Osteocyte (in vitro differentiated cells): Measurements from ENCODE around the gene CPLX1. TPM values are rescaled to one million over a fixed set of nuclear protein-coding genes. Genes with fewer than 3 reads are reported as not detected.
A peak's percentile ranks its signal among the peaks of the same experiment; 100 is the strongest.

ENCODE experiments used
- DNase-seq: peaks from one replicate; pipeline ENCODE4 v3.0.0; 2021; ENCODE audit warnings: mixed read lengths; ENCODE audit not compliant: unreplicated experiment; ENCODE audit errors: extremely low spot score
- H3K27ac Mint-ChIP-seq: one replicate; pipeline ENCODE4 v1.8.0; 2021; ENCODE audit warnings: mild to moderate bottlenecking, mixed read lengths; ENCODE audit not compliant: unreplicated experiment
- H3K27me3 Mint-ChIP-seq: one replicate; pipeline ENCODE4 v1.8.0; 2021; ENCODE audit warnings: mixed read lengths; ENCODE audit not compliant: unreplicated experiment
- H3K36me3 Mint-ChIP-seq: one replicate; pipeline ENCODE4 v1.8.0; 2021; ENCODE audit warnings: mixed read lengths; ENCODE audit not compliant: unreplicated experiment
- H3K4me1 Mint-ChIP-seq: one replicate; pipeline ENCODE4 v1.8.0; 2021; ENCODE audit warnings: mixed read lengths; ENCODE audit not compliant: unreplicated experiment
- H3K4me3 Mint-ChIP-seq: one replicate; pipeline ENCODE4 v1.8.0; 2021; ENCODE audit warnings: mild to moderate bottlenecking, moderate library complexity, mixed read lengths; ENCODE audit not compliant: unreplicated experiment
- H3K9me3 Mint-ChIP-seq: one replicate; pipeline ENCODE4 v1.8.0; 2021; ENCODE audit warnings: mixed read lengths; ENCODE audit not compliant: unreplicated experiment
- long read RNA-seq: library from polyadenylated mRNA; unstranded; transcript quantifications from one replicate; pipeline ENCODE4 v2.0.0, GENCODE V29; 2021
- total RNA-seq: library from RNA; stranded (reverse); gene quantifications from 2 replicates; pipeline ENCODE4 v1.2.1, GENCODE V29; 2021
- TF ChIP-seq, protein P1 (sequence below): fragments of 200-600 bp; sonication (generic); IDR thresholded peaks from 2 replicates; pipeline ENCODE4 v1.5.0; 2021; ENCODE audit warnings: antibody characterized with exemption, mild to moderate bottlenecking, moderate library complexity

CPLX1 gene
- total RNA-seq, result not detected in 2 replicates
- long read RNA-seq, result 0 reads

DNA sequence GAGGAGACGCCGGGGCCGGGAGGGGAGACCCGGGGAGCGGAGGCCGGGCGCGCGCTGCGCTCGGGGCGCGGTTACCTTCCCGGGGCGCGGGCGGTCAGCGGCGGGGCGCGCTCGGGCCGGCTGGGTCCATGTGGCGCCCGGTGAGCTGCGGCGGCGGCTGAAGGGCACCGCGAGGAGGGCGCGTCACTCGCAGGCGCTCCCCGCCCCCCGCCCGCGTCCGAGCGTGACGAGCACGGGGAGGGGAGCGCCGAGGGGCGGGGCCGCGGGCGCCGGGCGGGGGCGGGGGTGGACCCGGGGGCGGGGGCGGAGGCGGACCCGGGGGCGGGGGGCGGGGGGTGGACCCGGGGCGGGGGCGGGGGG lies at the start of gene CPLX1:
Gene CPLX1 (minus strand): TSS at position 159 of the 360 bp plus-strand sequence. CDS start 1,607 bp downstream, outside the sequence.
- H3K9me3 Mint-ChIP-seq, result no peaks in the 10 kb centered on the region
- no peak within 1 kb of the TSS for H3K27ac Mint-ChIP-seq
- H3K36me3 Mint-ChIP-seq, result peaks cover 2% of the 10 kb centered on the region
- peaks cover 34% of the 10 kb centered on the region for H3K27me3 Mint-ChIP-seq
- peaks cover 2% of the 10 kb centered on the region for H3K4me1 Mint-ChIP-seq
- no peak for DNase-seq
- H3K4me3 Mint-ChIP-seq, result peak within 1 kb of the TSS; percentile 29
- TF ChIP-seq, protein P1, sequence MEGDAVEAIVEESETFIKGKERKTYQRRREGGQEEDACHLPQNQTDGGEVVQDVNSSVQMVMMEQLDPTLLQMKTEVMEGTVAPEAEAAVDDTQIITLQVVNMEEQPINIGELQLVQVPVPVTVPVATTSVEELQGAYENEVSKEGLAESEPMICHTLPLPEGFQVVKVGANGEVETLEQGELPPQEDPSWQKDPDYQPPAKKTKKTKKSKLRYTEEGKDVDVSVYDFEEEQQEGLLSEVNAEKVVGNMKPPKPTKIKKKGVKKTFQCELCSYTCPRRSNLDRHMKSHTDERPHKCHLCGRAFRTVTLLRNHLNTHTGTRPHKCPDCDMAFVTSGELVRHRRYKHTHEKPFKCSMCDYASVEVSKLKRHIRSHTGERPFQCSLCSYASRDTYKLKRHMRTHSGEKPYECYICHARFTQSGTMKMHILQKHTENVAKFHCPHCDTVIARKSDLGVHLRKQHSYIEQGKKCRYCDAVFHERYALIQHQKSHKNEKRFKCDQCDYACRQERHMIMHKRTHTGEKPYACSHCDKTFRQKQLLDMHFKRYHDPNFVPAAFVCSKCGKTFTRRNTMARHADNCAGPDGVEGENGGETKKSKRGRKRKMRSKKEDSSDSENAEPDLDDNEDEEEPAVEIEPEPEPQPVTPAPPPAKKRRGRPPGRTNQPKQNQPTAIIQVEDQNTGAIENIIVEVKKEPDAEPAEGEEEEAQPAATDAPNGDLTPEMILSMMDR, result no peak

DNA sequence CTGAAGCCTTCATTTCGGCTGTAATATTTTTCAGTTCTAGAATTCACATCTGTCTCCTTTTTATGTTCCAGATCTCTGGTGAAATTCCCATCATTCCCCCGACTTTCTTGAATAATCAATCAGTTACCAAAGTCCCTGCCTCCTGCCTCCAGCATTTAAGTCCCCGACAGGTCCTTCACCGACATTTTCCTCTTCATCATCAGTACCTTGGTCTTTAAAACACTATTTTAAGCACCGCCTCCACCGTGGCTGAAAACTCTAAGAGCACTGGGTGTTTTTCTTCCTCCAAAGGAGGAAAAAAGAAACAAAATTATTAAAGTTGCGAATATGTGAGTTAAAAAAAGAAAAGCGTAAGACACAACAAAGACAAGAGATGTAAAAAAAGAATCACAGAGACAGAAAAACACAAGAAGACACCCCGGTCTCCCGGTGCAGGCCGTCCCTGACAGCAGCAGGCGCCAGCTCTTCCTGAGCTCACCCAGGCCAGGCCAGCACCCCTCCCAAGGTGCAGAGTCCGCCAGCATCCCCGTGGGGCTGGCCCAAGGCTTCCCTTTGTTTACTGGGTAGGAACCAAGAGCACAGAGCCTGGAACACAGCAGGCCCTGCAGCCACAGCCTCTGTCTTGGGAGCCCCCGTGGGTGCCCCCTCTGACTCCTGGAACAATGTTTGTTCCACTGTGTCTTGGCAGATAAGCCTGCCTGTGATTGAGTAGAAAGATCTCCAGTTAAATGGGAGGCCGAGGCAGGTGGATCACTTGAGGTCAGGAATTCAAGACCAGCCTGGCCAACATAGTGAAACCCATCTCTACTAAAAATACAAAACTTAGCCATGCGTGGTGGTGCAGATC lies 49.3 kb upstream of the CPLX1 start:
- Mint-ChIP-seq H3K9me3 (no peaks in the 10 kb centered on the region), H3K4me1 (no peaks in the 10 kb centered on the region), H3K27me3 (no peaks in the 10 kb centered on the region), H3K4me3 (no peak overlapping the region), H3K27ac (no peak overlapping the region), H3K36me3 (peaks cover 48% of the 10 kb centered on the region)
- TF ChIP-seq, protein P1, result no peak
- DNase-seq, result no peak

- Mint-ChIP-seq H3K4me3 (no peak overlapping the region), H3K36me3 (peaks cover 45% of the 10 kb centered on the region)
These were observed 48.1 kb upstream of the CPLX1 start for GRCh38 chr4:874056-874455.

DNA sequence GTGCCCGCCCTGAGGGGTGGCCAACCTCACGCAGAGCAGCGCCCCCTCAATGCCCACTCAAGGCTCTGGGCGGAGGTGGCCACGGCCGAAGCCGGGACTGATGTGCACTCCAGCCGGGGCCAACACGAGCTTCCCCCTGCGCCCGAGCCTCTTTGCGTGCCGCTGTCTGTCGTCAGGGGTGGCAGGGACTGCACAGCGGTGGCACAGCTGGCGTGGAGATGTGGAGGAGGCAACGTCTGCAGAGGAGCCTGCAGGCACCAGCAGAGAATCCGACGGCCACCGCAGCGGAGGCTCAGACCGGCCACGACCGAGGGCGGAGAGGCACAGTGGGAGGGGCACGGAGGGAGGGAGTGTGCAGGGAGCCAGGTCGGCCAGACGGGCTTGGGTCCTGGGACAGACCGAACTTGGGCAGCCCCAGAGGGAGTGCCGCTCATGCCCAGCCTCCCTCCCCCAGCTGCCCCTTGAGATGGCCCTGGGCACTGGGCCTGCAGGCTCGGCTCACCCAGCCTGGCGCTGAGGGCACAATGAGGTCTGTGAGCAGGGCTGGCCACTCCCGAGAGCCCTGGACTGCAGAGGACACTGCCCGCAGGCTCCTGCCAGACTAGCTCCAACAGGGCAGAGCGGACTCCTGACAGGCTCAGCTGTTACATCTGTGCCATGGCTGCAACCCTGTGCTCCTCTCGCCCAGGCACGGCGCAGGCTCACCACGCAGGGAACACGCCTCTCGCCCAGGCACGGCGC lies 46.5 kb upstream of the CPLX1 start:
- peaks cover 39% of the 10 kb centered on the region for H3K36me3 Mint-ChIP-seq
- H3K4me3 Mint-ChIP-seq, result no peak overlapping the region
- DNase-seq, result no peak
- no peak overlapping the region for H3K27ac Mint-ChIP-seq
- H3K4me1 Mint-ChIP-seq, result no peaks in the 10 kb centered on the region
- no peaks in the 10 kb centered on the region for H3K27me3 Mint-ChIP-seq
- TF ChIP-seq, protein P1, result no peak
- H3K9me3 Mint-ChIP-seq, result no peaks in the 10 kb centered on the region

More at GRCh38 chr4:874056-874455, 48.1 kb upstream of the CPLX1 start:
- no peak for DNase-seq
- Mint-ChIP-seq H3K9me3 (no peaks in the 10 kb centered on the region), H3K4me1 (no peaks in the 10 kb centered on the region), H3K27ac (no peak overlapping the region), H3K27me3 (no peaks in the 10 kb centered on the region)
- TF ChIP-seq, protein P1, result no peak

DNA sequence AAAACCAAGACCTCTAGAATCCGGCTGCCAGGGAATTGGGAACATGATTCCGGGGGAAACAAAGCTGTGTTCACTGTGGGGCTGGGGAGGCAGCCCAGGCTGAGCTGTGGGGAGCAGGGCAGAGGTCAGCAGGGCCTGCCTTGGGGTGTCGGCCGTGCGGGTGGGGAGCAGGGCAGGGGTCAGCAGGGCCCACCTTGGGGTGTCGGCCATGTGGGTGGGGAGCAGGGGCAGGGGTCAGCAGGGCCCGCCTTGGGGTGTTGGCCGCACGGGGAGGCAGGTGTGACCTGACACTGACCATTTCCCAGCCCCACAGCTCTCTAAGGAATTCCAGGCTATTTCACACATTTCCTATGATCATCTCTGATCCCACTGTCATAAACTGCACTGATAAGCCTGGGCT lies 45.6 kb upstream of the CPLX1 start:
- H3K36me3 Mint-ChIP-seq, result peaks cover 35% of the 10 kb centered on the region
- H3K27ac Mint-ChIP-seq, result no peak overlapping the region
- no peaks in the 10 kb centered on the region for H3K9me3 Mint-ChIP-seq
- TF ChIP-seq, protein P1, result no peak
- no peaks in the 10 kb centered on the region for H3K27me3 Mint-ChIP-seq
- no peak overlapping the region for H3K4me3 Mint-ChIP-seq
- no peaks in the 10 kb centered on the region for H3K4me1 Mint-ChIP-seq
- DNase-seq, result no peak
